ENCODE results near the gene TM4SF18. TPM values are rescaled to one million over a fixed set of nuclear protein-coding genes. Genes with fewer than 3 reads are reported as not detected.

Gene TM4SF18
- total RNA-seq, 1 experiment from 2014 or later = 9.8 TPM

GRCh38 chr3:149374793-149375500 lies 41.5 kb upstream of the TM4SF18 start:
- H3K4me2 ChIP-seq (ENCODE audit: insufficient read depth, insufficient read length, low read length) = no peak overlapping the region
- WGBS (ENCODE audit: extremely low coverage, insufficient read length, low lambda C conversion rate) = no CpG with 5 or more reads among the region's 3 CpGs
- H3K4me3 Mint-ChIP-seq = no peak overlapping the region

More at GRCh38 chr3:149374793-149375500, 41.5 kb upstream of the TM4SF18 start:
- peaks cover 2% of the 10 kb centered on the region; the same call in 1 of the 2 replicates for H3K4me1 ChIP-seq (ENCODE audit: insufficient read depth, low read length)
- no peak overlapping the region for H2BK5ac ChIP-seq (ENCODE audit: insufficient read length, low read length)
- no peak overlapping the region for H3K27ac ChIP-seq (ENCODE audit: insufficient read length, low read depth, low read length)
- H3K4ac ChIP-seq (ENCODE audit: low read depth, low read length) = no peak overlapping the region
- H3T11ph ChIP-seq (ENCODE audit: low read length) = no peak overlapping the region
- no peak overlapping the region for H2BK12ac ChIP-seq (ENCODE audit: insufficient read length, low read depth, low read length)
- H3K79me2 ChIP-seq (ENCODE audit: insufficient read depth, low read length) = no peaks in the 10 kb centered on the region
- no peak overlapping the region for H2AK5ac ChIP-seq (ENCODE audit: insufficient read length, low read length)
- no peak overlapping the region for H3K9ac ChIP-seq (ENCODE audit: extremely low read depth, insufficient read length, low read length)
- H3K79me1 ChIP-seq (ENCODE audit: insufficient read depth, low read depth, low read length, poor library complexity, severe bottlenecking) = no peaks in the 10 kb centered on the region
- no peak overlapping the region for H2BK20ac ChIP-seq (ENCODE audit: low read depth, low read length, poor library complexity, severe bottlenecking)
- no peak overlapping the region for H4K5ac ChIP-seq (ENCODE audit: insufficient read length, low read depth, low read length)
- H3K9me3 ChIP-seq (ENCODE audit: control insufficient read depth, low read depth, low read length) = no peaks in the 10 kb centered on the region
- H3K27ac Mint-ChIP-seq = no peak overlapping the region; a peak in 1 of 7 replicates
- H2BK120ac ChIP-seq (ENCODE audit: low read depth, low read length, poor library complexity, severe bottlenecking) = no peak overlapping the region
- DNase-seq = no peak
- TF ChIP-seq CTCF (conservative IDR thresholded peaks at IDR 0.05) = no peak
- H3K27me3 ChIP-seq (ENCODE audit: insufficient read depth, low read length) = no peaks in the 10 kb centered on the region
- H2AFZ ChIP-seq (ENCODE audit: low read length) = no peak overlapping the region
- H3K36me3 Mint-ChIP-seq (ENCODE audit: insufficient read depth in 1 of 3, low read depth in 3 of 3) = peaks cover 7 to 14% (median 8%) of the 10 kb centered on the region in 3 experiments; a peak in 6 of 7 replicates
- no peak overlapping the region for H3K18ac ChIP-seq (ENCODE audit: insufficient read length, low read depth, low read length)
- no peak overlapping the region for H4K8ac ChIP-seq (replicated peaks; ENCODE audit: insufficient read length, low read depth, low read length)
- H3K4me1 Mint-ChIP-seq = peaks cover 46 to 50% of the 10 kb centered on the region in 2 experiments
- peaks cover 14 to 16% of the 10 kb centered on the region in 2 experiments for H3K9me3 Mint-ChIP-seq
- H4K91ac ChIP-seq (ENCODE audit: insufficient read length, low read depth, low read length) = no peak overlapping the region
- H3K23ac ChIP-seq (ENCODE audit: insufficient read length, low read depth, low read length) = no peak overlapping the region
- H4K20me1 ChIP-seq (ENCODE audit: control insufficient read depth, insufficient read depth, insufficient read length) = no peaks in the 10 kb centered on the region
- no peak overlapping the region for H3K56ac ChIP-seq (ENCODE audit: insufficient read length, low read depth, low read length)
- H2BK15ac ChIP-seq (ENCODE audit: low read depth, low read length) = no peak overlapping the region
- H3K23me2 ChIP-seq (ENCODE audit: insufficient read length, low read depth, low read length, poor library complexity, severe bottlenecking) = no peaks in the 10 kb centered on the region
- H3K27me3 Mint-ChIP-seq (ENCODE audit: low read depth) = no peaks in the 10 kb centered on the region; the same call in 1 of the 2 replicates
- H3K14ac ChIP-seq (ENCODE audit: insufficient read depth, low read length) = no peak overlapping the region

Measured in H9 (cell line).